Muscle layer of duodenum (tissue), 2 donors: ENCODE measurements around the gene ZNF444.
A peak's percentile ranks its signal among the peaks of the same experiment; 100 is the strongest.
"Not testable (repeated sequence)": the region's sequence is repeated elsewhere in the genome, so short reads cannot be mapped to it uniquely, and the experiment has no call there.

ENCODE experiments used
- H3K27ac ChIP-seq: one replicate; pipeline ENCODE4 v1.7.0; 2013; ENCODE audit warnings: mild to moderate bottlenecking, low read length
- H3K27me3 ChIP-seq: one replicate; pipeline ENCODE4 v1.7.0; 2013; ENCODE audit warnings: low read depth, mild to moderate bottlenecking, control low read depth, low read length
- H3K36me3 ChIP-seq, 2 donors: one replicate each; pipeline ENCODE4 v1.7.0; 2013; ENCODE audit warnings: low read length in 2 of 2, control low read depth in 1 of 2, mild to moderate bottlenecking in 1 of 2; ENCODE audit not compliant: insufficient read depth in 2 of 2, control insufficient read depth in 1 of 2
- H3K4me1 ChIP-seq, 2 donors: one replicate each; pipeline ENCODE4 v1.7.0; 2013; ENCODE audit warnings: low read length in 2 of 2, mild to moderate bottlenecking in 2 of 2, control low read depth in 1 of 2, moderate library complexity in 1 of 2; ENCODE audit not compliant: insufficient read depth in 2 of 2, control insufficient read depth in 1 of 2
- H3K4me3 ChIP-seq, 2 donors: one replicate each; pipeline ENCODE4 v1.7.0; 2013; ENCODE audit warnings: low read length in 2 of 2, low read depth in 1 of 2, mild to moderate bottlenecking in 1 of 2
- H3K9me3 ChIP-seq, 2 donors: one replicate each; pipeline ENCODE4 v1.7.0; 2013; ENCODE audit warnings: low read length in 2 of 2, control low read depth in 1 of 2, mild to moderate bottlenecking in 1 of 2; ENCODE audit not compliant: control insufficient read depth in 1 of 2
- donor health status: healthy.

Gene ZNF444

DNA sequence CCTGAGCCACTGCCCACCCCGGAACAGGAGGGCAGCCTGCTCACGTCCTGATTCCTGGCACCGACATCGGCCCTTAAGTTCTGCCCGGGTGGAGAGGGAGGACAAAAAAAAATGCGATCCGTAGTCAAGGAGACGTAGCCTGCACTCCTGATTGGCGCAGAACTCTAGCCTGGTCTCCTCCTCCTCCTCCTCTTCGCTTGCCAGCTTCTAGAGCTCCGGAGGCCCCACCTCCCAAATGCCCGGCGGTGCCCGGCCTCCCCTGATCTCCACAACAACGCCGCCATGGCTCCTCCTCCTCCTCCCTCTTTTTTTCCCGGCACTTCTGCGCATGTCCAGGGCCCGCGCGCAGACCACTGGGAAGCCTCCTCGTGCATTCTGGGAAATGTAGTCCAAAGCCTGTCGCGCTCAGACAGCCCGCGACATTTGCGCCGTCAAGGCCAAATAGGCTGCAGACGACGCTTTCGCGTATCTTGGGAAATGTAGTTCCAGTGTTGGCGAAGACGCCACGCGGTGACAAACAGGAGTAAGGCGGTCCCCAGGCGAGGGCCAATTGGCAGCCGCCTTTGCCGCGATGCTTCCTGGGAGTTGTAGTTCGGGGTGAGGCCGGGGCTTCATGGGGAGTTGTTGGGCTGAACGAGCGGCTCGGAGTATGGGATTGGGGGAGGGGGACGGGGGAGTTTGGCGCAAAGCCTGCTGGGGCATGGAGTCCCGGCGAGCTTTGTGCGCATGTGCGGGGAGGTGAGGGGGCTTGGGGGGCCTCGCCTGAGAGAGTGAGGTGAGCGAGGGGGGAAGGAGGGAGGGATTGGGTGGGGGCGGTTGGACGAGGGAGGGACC, at the start of gene ZNF444:
Gene ZNF444, plus strand, starts transcription at position 705 of the 834 bp plus-strand sequence. CDS start 5,625 bp downstream, outside the sequence.
- no peaks in the 10 kb centered on the region for H3K27me3 ChIP-seq
- H3K27ac ChIP-seq: peak within 1 kb of the TSS; percentile 81
- peak within 1 kb of the TSS; percentile 73 to 82 for H3K4me3 ChIP-seq
- H3K9me3 ChIP-seq: no peaks in the 10 kb centered on the region
- H3K36me3 ChIP-seq: peaks cover 0 to 2% of the 10 kb centered on the region in 2 donors
- peaks cover 10 to 14% of the 10 kb centered on the region in 2 donors for H3K4me1 ChIP-seq

DNA sequence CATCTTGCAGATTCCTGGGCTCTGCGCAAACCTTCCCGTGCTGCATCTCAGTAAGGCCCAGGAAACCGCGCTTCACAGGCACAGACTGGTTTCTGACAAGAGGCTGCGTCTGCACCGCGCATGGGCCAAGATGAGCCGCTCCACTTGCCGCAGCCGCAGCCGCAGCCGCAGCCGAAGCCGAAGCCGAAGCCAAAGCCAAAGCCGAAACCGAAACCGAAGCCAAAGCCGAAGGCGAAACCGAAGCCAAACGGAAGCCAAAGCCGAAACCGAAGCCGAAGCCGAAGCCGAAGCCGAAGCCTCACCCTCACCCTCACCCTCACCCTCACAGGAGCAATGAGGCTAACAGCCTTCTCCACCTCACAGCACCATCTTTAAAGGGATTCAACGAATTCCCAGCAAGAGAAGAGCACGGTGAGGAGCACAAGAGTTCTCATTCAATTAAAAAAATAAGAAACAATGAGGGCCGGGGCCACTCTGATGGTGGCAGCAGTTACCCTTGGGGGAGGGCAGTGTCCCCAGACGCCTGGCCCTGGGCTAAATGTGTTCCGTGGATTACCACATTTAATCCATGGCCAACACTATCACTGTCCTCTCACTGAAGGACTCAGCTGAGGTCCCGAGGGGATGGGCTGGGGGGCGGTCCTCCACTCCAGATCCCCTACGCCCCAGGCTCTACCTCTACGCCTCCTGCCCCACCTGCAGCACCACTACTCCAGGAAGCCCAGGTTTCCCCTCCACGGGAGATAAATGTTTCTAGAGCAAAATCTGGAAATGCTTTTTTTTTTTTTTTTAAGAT, 49.1 kb upstream of the ZNF444 start:
- H3K4me3 ChIP-seq: no peak overlapping the region

DNA sequence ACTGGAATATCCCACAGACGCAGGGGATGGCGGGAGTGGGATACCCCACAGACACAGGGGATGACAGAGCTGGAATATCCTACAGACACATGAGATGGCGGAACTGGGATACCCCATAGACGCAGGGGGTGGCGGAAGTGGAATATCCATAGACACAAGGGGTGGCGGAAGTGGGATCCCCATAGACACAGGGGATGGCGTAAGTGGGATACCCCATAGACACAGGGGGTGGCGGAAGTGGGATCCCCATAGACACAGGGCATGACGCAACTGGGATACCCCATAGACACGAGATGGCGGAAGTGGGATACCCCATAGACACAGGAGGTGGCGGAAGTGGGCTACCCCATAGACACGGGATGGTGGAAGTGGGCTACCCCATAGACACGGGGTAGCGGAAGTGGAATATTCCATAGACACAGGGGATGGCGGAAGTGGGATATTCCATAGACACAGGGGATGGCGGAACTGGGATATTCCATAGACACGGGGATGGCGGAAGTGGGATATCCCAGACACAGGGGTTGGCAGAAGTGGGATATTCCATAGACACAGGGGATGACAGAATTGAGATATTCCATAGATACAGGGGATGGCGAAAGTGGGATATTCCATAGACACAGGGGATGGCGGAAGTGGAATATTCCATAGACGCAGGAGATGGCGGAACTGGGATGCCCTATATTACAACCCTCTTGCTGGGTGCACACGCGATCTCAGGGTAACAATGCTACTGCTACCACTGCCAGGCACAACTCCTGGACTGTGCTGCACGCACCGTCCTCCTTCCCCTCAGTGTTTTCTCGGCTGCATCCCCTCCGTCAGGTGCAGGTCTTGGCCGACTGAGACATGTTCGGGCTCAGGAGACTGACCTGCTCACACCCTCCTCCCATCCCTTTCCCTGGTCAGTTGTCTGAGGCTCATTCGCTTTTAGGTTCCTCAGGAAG, 48.1 kb upstream of the ZNF444 start:
- Histone ChIP-seq H3K27ac (no peak overlapping the region), H3K4me3 (no peak overlapping the region), H3K9me3 (no peaks in the 10 kb centered on the region), H3K4me1 (no peaks in the 10 kb centered on the region), H3K27me3 (no peaks in the 10 kb centered on the region), H3K36me3 (peaks cover 3 to 27% of the 10 kb centered on the region in 2 donors)

More for the DNA sequence above, 49.1 kb upstream of the ZNF444 start:
- H3K4me1 ChIP-seq: no peaks in the 10 kb centered on the region
- no peak overlapping the region for H3K27ac ChIP-seq
- H3K36me3 ChIP-seq: peaks cover 3 to 21% of the 10 kb centered on the region in 2 donors
- H3K27me3 ChIP-seq: no peaks in the 10 kb centered on the region
- no peaks in the 10 kb centered on the region for H3K9me3 ChIP-seq

DNA sequence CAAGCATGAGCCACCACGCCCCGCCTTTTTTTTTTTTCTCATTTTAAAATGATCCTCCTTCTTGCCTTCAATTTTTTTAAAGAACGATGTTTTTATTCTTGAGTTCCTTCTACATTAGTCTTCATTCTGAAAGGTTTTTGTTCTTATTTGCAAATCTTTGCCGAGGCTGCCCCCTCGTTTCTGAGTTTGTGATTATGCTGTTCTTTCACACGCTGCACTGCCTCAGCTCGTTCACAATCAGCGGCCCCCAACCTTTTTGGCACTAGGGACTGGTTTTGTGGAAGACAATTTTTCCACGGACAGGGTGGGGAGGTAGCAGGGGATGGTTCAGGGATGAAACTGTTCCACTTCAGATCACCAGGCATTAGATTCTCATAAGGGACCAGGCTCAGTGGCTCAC, 46.6 kb upstream of the ZNF444 start:
- no peak overlapping the region for H3K27ac ChIP-seq
- H3K27me3 ChIP-seq: no peaks in the 10 kb centered on the region
- no peak overlapping the region for H3K4me3 ChIP-seq
- H3K36me3 ChIP-seq: peaks cover 3 to 21% of the 10 kb centered on the region in 2 donors
- H3K9me3 ChIP-seq: no peaks in the 10 kb centered on the region
- no peaks in the 10 kb centered on the region for H3K4me1 ChIP-seq

DNA sequence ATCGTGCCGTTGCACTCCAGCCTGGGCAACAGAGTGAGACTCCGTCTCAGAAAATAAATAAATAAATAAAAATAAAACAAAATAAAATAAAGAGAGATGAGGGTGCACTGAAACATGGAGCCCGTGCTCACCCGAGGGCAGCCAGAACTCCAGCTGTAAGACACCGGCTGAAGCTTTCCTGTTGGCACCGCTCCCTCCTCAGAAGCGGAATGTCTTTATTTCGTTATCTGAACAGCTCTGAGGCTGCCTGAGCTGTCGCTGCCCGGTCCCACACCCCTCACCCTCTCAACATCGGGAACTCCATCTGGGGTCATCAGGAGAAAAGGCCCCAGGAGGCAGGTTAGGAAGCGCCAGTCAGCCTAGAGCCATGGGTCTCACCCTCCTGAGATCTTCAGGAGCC, 44.4 kb upstream of the ZNF444 start:
- no peaks in the 10 kb centered on the region for H3K4me1 ChIP-seq
- no peaks in the 10 kb centered on the region for H3K9me3 ChIP-seq
- no peak overlapping the region for H3K4me3 ChIP-seq
- H3K27ac ChIP-seq: no peak overlapping the region
- peaks cover 0 to 28% of the 10 kb centered on the region in 2 donors for H3K36me3 ChIP-seq
- no peaks in the 10 kb centered on the region for H3K27me3 ChIP-seq

DNA sequence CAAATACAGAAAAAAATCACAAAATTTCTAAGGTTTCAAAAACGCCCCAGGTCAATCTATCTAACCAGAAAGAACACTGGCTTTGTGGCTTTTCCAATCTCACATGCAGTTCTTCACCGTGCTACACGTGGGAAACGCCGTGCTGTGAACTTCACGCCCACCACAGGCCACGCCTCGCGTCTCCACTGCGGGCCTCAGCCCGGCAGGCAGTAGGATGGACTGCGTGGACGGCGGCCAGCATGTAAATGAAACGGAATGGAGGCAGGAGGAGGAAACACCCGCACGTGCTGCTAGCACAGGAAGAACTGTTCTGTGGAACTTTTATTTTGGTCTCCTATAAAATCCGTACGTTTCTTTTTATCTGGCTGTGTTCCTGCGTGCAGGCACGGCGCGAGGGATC, 43.8 kb upstream of the ZNF444 start:
- Histone ChIP-seq H3K4me3 (no peak overlapping the region), H3K9me3 (no peaks in the 10 kb centered on the region), H3K27ac (no peak overlapping the region), H3K36me3 (peaks cover 0 to 28% of the 10 kb centered on the region in 2 donors), H3K4me1 (no peaks in the 10 kb centered on the region), H3K27me3 (no peaks in the 10 kb centered on the region)

DNA sequence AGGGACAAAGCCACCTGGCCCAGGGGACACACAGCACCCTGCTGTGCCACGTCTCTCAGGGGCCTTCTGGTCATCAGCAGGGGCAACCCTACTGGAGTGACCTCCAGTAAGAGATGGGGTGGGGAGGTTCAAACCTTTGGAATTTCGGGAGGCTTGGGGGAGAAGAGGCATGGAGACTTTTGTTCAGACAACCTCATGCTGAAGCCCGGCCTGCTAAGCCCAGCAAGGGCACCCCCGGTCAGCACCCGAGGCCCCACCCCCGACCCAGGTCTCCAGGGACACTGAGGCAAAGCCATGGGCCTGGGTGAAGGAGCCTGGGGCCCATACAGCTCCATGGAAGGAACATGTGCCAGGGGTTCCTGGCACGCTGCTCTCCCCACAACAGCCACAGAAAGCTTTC, 43.3 kb upstream of the ZNF444 start:
- Histone ChIP-seq H3K27ac (no peak overlapping the region), H3K27me3 (no peaks in the 10 kb centered on the region), H3K9me3 (no peaks in the 10 kb centered on the region), H3K4me1 (no peaks in the 10 kb centered on the region), H3K4me3 (no peak overlapping the region), H3K36me3 (peaks cover 0 to 28% of the 10 kb centered on the region in 2 donors)

DNA sequence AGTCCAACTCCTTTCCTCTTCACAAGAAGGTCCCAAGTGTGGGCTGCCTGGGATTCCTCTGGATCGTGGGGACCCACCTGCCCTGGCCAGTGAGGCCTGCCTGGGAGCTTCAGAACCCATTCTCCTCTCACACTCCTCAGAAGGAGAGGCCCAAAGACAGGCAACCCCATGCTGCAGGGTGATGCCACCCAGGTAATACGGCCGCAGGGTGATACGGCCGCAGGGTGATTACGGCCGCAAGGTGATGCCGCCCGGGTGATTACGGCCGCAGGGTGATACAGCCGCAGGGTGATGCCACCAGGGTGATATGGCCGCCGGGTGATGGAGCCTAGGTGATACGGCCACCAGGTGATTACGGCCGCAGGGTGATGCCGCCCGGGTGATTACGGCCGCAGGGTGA, 42.9 kb upstream of the ZNF444 start:
- not testable (repeated sequence) for H3K9me3 ChIP-seq, H3K4me3 ChIP-seq, H3K27ac ChIP-seq, H3K27me3 ChIP-seq, H3K4me1 ChIP-seq
- H3K36me3 ChIP-seq: peaks cover 0 to 28% of the 10 kb centered on the region in 2 donors

DNA sequence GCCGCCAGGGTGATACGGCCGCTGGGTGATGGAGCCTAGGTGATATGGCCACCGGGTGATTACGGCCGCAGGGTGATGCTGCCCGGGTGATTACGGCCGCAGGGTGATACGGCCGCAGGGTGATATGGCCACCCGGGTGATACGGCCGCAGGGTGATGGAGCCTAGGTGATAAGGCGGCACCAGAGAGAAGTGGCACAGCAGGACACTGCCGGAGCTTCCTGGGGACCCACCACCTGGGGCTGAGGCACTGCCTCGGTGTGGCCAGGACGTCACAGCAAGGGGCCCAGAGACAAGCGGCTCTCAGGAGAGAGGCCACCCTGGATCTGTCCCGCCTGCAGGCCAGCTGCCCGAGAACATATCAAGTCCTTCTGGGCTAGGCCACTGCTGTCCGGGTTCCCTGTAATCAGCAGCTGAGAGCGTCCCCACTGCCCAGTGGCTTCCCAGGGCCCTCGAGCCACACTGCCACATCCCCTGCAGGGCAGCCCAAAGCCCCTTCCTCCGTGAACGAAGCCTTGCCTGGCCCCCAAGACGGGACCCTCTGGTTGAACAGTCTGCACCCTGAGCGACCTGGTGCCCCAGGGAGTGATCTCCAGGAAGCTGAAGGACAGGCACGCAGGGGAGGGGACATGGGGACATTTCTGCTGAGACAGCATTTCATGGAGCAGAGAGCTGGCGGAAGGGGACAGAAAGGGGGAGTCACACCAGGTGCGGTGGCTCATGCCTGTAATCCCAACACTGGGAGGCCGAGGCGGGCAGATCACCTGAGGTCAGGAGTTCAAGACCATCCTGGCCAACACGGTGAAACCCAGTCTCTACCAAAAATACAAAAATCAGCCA, 42.1 kb upstream of the ZNF444 start:
- Histone ChIP-seq H3K4me1 (no peaks in the 10 kb centered on the region), H3K27ac (no peak overlapping the region), H3K27me3 (no peaks in the 10 kb centered on the region), H3K36me3 (peaks cover 0 to 28% of the 10 kb centered on the region in 2 donors), H3K4me3 (no peak overlapping the region), H3K9me3 (no peaks in the 10 kb centered on the region)
